ENCODE measurements around the gene CCDC138. TPM values are rescaled to one million over a fixed set of nuclear protein-coding genes. Genes with fewer than 3 reads are reported as not detected.

CCDC138 gene
- total RNA-seq, 1 donor from 2014 or later: 4.5 TPM

DNA sequence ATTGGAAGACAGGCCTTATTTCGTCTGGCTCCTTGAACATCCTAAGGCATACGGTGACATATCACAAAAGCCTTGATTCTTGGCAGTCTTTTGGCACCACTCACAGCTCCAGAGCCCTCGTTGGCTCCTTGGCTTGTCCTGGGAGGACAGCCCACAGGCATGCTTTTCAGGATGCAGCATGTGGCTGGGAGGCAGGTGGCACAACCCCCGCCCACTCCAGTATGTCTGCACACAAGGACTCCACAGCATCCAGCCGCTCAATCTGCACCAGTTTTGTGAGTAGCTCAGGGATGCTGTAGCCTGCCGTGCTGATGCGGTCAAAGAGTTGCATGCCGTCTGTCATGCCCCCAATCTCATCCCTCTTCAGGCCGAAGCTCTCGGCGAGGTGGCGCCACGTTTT, 110.2 kb downstream of the CCDC138 start:
- no peaks in the 10 kb centered on the region for H3K9me3 ChIP-seq
- H3K27me3 ChIP-seq (ENCODE audit: low read depth): peaks cover 3% of the 10 kb centered on the region
- TF ChIP-seq, protein P1, sequence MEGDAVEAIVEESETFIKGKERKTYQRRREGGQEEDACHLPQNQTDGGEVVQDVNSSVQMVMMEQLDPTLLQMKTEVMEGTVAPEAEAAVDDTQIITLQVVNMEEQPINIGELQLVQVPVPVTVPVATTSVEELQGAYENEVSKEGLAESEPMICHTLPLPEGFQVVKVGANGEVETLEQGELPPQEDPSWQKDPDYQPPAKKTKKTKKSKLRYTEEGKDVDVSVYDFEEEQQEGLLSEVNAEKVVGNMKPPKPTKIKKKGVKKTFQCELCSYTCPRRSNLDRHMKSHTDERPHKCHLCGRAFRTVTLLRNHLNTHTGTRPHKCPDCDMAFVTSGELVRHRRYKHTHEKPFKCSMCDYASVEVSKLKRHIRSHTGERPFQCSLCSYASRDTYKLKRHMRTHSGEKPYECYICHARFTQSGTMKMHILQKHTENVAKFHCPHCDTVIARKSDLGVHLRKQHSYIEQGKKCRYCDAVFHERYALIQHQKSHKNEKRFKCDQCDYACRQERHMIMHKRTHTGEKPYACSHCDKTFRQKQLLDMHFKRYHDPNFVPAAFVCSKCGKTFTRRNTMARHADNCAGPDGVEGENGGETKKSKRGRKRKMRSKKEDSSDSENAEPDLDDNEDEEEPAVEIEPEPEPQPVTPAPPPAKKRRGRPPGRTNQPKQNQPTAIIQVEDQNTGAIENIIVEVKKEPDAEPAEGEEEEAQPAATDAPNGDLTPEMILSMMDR (IDR thresholded peaks at IDR 0.05): no peak
- DNase-seq (no peak), ATAC-seq (no peak)
- no peak overlapping the region for H3K27ac ChIP-seq
- H3K4me3 ChIP-seq: no peak overlapping the region
- no peaks in the 10 kb centered on the region for H3K4me1 ChIP-seq
- intact Hi-C loops (cut with DNase I): no loop called here
- H3K36me3 ChIP-seq: no peaks in the 10 kb centered on the region

DNA sequence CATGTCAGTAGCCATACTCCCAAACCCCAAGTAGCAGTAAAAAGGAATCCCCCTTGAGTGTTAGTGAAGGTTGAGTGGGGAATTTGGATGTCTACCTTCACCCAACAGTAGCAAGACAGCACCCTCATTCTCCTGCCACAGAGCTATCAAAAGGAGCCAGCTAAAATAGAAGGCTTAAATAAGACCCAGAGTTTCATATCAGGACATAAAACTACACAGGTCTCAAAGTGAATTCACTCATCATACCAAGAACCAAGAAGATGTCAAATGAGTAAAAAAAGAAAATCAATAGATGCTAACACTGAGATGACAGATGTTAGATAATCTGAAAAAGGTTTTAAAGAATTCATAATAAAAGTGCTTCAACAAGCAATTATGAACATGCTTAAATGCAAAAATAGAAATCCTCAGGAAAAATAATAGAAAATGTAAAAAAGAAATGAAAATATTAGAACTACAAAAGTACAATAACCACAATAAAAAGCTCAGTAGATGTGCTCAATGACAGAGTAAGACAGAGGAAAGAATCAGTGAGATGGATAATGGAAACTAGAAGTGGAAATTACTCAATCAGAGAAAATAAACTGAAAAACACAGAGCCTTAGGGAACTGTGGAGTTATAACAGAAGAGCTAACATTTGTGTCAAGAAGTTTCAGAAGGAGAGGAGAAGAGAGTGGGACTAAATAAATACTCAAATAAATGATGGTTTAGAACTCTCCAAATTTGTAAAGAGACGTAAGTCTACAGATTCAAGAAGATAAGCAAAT, 111.9 kb downstream of the CCDC138 start:
- TF ChIP-seq, protein P1 (IDR thresholded peaks at IDR 0.05): no peak
- no peaks in the 10 kb centered on the region for H3K9me3 ChIP-seq
- H3K4me1 ChIP-seq: no peaks in the 10 kb centered on the region
- H3K4me3 ChIP-seq: no peak overlapping the region
- no peak for ATAC-seq
- no peak overlapping the region for H3K27ac ChIP-seq
- H3K27me3 ChIP-seq (ENCODE audit: low read depth): peaks cover 3% of the 10 kb centered on the region
- no peak for DNase-seq
- intact Hi-C loops (cut with DNase I): no loop called here
- H3K36me3 ChIP-seq: no peaks in the 10 kb centered on the region

DNA sequence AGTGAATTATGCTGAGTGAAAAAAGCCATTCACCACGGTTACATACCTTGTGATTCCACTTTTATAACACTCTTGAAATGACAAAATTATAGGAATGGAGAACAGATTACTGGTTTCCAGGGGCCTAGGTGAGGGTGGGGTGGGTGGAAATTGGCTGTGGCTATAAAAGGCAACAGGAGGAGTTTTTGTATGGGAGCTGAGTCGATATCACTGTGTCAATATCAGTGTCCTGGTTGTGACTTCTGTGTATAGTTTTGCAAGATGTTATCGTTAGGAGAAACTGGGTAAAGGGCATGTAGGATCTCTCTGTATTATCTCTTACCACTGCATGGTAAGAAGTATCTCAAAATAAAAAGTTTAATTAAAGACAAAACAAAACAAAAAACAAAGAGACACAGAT, 118.1 kb downstream of the CCDC138 start:
- intact Hi-C loops (cut with DNase I): no loop called here
- TF ChIP-seq, protein P1 (IDR thresholded peaks at IDR 0.05): no peak
- DNase-seq (no peak), ATAC-seq (no peak)
- H3K27me3 ChIP-seq (ENCODE audit: low read depth): no peaks in the 10 kb centered on the region
- H3K9me3 ChIP-seq: no peaks in the 10 kb centered on the region
- no peak overlapping the region for H3K27ac ChIP-seq
- H3K36me3 ChIP-seq: no peaks in the 10 kb centered on the region
- no peak overlapping the region for H3K4me3 ChIP-seq
- H3K4me1 ChIP-seq: no peaks in the 10 kb centered on the region

DNA sequence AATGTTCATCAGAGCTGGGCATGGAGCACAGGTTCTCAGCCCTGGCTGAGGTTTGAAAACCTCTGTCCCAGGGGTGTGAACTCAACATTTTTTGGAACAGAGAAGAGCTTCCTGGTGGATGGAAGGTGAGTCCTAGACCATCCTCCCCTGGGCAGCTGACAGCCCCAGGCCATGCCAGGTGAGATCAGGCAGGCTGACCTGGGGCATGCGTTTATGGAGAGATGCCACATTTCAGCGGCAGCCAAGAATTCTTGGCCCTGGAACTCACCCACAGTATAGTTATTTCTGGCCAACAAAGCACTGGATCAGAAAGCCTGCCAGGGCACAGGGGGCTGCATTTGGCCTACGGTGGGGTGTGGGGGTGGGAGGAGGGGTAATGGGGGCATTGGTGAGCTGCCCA, 118.6 kb downstream of the CCDC138 start:
- no peak for ATAC-seq
- Histone ChIP-seq H3K36me3 (no peaks in the 10 kb centered on the region), H3K27me3 (ENCODE audit: low read depth) (no peaks in the 10 kb centered on the region), H3K9me3 (no peaks in the 10 kb centered on the region), H3K4me3 (no peak overlapping the region), H3K4me1 (no peaks in the 10 kb centered on the region), H3K27ac (no peak overlapping the region)
- TF ChIP-seq, protein P1 (IDR thresholded peaks at IDR 0.05): no peak
- DNase-seq: no peak
- intact Hi-C loops (cut with DNase I): no loop called here

DNA sequence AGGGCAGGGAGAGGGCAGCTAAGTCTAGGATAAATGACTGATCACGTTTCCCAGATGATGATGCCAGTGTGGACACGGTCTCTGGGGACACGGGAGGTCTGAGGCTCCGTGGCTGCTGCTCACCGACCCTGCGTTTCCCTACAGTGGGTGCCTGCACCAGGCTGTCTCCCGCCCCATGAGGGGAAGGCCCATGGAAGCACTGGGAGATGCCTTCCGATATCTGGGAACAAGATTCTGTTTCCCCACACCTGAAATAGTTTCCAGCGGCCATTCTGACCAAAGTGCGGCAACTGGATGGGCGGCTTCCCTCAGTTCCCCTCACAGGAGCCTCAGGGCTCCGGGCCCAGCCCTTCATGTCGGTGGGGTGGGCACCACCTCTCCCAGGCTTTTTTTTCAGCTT, 119.3 kb downstream of the CCDC138 start:
- DNase-seq (no peak), ATAC-seq (no peak)
- intact Hi-C loops (cut with DNase I): no loop called here
- TF ChIP-seq, protein P1 (IDR thresholded peaks at IDR 0.05): no peak
- no peaks in the 10 kb centered on the region for H3K9me3 ChIP-seq
- H3K27ac ChIP-seq: no peak overlapping the region
- no peaks in the 10 kb centered on the region for H3K4me1 ChIP-seq
- H3K4me3 ChIP-seq: no peak overlapping the region
- H3K36me3 ChIP-seq: no peaks in the 10 kb centered on the region
- H3K27me3 ChIP-seq (ENCODE audit: low read depth): no peaks in the 10 kb centered on the region
